GM19351 (cell line): ENCODE results near the gene CPA1.

Source experiments
- ATAC-seq: cut with Tn5 transposase; IDR thresholded peaks from one replicate; pipeline ENCODE4 v1.9.1; 2021; ENCODE audit warnings: mild to moderate bottlenecking, moderate library complexity; ENCODE audit not compliant: unreplicated experiment

Gene CPA1

DNA sequence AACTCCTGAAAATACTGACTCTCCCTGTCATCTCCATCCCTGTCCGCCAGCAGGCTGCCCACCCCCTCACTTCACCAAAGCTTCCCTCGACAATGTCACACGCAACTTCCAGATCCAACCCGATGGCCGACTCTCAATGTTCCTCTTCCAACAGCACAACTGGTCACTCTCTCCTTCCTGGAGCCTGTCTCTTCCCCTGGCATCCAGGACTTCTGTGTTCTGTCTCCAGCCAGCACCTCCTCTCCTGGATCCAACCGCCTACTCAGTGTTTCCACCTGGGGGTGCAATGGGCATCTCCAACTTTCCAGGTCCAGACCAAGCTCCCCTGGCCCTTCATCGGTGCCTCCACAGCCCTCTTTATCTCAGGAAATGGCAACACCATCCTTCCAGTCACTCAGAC lies 27.1 kb upstream of the CPA1 start:
- no peak for ATAC-seq

DNA sequence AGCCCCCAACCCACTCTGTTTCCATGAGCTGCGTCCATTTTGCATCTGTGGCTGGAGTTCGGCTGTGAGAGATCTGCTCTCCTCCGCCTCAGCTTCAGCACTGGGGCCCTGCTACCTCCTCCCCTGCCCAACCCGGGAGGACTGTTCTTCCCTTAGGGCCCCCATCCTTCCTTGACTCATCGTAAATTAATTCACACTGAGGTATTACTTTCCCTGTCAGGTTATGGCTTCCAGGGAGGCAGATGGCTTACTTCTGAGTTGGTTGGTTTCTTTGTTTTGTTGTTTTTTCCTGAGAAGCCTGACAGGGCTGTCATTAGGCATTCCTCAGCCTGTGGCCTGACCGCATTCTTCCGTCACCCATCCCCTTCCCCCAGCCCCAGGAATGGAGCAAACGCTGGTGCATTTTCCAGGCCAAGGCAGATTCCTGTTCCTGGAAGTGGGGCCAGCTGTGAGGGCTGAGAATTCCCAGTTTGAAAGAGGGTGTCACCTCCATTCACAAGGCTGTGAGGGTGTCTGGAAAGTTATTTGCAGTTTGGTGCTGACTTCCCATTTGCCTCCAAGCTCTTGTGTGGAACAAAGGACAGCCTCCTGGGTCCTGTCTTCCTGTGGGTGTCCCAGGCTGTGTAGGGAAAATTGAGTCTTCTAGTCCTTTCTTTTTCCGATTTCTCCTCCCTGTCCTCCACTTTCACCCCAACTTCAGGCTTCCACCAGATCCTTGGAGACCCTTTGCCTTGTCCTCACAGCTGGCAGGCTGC lies 24.0 kb upstream of the CPA1 start:
- ATAC-seq = no peak

DNA sequence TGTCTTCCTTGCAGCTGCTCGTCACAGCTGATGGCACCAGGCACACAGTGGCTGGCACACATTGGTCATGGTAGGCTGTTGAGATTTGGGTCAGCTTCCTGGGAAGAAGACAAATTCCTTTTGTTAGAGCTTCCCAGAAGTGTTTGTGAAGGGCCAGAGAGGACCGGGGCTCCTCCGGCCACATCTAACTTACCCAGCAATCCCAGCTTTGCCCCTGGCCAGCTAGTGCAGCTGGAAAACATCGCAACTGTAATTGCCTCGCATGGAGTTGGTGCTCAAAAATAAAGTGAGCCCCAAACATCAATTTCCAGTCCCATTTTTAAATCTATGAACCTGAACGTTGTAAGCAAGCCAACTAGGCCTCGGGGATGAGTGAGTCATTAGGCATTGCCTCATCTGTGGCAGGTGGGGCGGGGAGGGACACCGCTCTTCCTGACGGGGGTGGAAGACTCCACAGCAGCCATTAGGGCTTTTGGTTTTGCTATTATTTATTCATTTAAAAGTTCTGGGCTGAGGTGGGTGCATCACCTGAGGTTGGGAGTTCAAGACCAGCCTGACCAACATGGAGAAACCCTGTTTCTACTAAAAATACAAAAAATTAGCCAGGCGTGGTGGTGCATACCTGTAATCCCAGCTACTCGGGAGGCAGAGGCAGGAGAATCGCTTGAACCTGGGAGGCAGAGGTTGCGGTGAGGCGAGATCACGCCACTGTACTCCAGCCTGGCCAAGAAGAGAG lies 23.2 kb upstream of the CPA1 start:
- ATAC-seq = no peak

DNA sequence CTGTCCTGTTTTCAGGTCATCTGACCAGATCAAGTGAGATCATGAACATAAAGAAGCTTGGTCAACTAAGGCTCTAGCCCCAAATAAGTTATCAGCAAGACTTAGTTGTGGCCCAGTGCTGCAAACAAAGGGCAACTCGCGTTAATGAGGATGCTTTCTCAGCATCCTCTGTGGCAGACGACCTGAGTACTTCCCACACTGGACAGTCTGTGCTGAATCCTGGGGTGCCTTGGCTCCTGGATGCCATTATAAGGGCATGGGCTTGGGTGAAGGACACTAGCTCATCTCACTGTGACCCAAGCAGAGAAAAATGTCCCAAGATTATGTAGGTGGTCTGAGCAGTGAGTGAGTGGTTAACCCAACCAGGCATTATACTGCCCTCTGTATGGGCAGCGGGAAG lies 21.8 kb upstream of the CPA1 start:
- ATAC-seq = no peak

DNA sequence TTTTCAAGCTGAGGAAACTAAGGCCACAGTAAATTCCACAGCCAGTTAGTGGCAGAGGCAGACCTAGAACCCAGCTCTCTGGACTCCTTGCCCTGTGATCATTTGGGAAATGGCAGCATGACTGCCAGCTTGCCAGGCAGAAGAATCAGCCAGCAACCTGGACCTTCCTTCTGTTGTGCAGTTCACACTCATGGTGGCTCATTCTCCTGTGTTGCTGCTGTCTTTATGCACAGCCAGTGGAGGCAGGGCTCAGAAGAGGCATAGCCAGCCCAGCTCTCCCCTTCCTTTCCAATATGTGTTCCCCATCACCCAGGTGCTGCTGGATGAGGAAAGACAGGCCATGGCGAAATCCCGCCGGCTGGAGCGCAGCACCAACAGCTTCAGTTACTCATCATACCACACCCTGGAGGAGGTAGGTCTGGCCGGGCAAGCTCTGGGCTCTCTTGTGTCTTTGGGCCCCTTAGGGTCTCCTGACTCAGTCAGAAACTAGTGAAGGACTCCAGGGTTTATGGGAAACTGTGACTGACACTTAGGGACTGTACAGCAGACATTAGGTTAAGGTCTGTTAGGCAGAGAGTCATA lies 20.9 kb upstream of the CPA1 start:
- ATAC-seq = no peak

DNA sequence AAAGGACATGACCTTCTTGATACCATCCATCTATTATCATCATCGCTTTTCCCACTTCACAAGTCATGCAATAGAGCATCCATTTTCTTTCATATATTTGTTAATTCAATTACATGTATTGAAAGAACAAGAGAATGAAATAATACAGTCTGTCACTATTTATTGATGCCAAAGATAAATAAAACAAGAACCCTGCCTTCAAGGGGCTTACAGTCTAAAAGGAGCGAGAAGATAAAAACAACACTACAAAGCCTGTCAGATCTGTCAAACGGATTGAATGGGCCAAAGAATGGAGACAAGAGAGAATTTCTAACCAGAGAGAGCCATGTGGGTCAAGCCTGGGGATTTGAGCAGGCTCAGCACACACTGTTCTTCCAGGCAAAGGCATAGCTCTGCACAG lies 19.8 kb upstream of the CPA1 start:
- ATAC-seq = no peak

DNA sequence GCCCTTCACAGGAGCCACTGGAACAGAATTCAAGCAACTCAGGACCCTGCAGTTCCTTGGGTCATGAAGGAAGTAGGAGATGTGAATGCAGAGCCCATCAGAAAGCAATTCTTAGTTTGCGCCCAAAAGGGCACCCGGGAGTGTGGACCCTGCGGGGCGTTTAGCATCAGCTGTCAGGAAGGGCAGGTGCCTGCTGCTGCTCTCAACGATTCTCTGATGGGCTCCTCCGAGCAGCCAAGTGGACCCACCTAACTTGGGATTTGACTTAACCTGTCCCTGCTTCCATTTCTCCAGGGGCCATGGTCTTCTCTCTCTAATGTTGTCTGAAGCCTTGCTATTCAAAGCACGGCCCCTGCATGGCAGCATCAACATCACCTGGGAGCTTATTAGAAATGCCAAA lies 18.6 kb upstream of the CPA1 start:
- ATAC-seq = no peak

DNA sequence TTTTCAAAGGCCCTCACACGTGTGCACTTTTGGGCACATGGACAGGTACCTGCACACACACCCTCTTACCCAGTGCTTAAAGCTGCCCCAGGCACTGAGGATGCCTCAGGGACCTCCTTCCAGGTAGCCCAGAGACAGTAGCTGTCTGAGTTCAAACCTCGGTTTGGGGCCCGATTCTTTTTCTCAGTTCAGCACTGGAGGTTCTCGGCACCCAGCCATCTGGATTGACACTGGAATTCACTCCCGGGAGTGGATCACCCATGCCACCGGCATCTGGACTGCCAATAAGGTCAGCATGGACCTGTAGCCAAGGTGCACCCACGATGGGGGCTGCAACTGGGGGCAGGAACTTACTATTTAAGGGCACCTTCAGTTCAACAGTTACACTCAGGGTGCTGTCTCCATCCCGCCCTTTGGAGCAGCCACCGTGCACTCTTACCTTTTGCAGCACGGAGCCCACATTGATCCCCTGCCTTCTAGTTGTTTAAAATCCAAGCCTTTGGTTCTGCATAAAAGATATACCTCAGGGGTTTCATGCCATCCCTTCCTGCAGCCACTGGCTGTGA lies 18.0 kb upstream of the CPA1 start:
- ATAC-seq = no peak

DNA sequence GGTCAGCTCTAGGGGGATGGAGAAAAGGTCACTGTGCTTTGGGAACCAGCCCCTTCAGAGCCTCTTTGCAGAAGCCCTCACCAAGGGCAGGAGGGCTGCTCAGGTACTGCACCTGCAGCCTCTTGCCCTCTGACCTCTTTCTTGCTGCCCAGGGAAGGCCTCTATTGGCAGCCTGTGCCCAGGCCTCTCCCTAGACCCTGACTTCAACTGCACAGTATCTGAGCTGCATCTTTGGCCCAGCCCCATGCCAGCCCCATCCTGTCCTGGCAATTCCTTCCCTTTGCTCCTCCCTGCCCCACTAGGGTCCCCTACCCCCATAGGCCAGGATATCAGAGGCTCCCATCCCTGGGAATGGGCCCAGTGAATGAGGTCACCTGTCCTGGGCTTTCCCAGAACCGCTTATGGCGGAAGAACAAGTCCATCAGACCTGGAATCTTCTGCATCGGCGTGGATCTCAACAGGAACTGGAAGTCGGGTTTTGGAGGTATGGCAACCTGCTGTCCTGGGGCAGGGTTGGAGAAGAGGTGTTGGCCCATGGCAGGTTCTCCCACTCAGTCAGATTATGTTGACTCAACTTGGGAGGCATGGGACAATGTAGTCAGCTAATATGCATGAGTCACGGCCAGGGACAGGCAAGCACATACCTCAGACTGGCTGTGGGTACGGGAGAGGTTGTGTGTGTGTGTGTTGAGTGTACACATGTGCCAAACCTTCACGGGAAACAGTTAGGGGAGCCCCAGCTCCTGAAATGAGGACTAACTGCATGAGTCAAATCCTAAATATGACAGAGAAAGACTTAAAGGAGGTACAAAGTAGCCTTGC lies 17.1 kb upstream of the CPA1 start:
- peak; percentile 33 for ATAC-seq

DNA sequence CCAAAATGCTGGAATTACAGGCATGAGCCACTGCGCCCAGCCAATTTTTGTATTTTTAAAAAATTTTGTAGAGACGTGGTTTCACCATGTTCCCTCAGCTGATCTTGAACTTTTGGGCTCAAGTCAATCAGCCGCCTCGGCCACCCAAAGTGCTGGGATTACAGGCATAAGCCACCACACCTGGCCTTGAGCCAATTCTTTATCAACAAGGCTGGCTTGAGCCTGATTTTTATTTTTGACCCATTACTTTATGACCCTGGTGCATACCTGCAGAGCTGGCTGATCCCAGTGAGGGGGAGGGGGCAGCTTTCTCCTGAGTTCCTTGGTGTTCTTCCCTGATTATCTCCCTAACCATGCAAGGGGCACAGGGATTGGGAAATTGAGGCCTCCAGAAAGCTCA lies 15.8 kb upstream of the CPA1 start:
- no peak for ATAC-seq

DNA sequence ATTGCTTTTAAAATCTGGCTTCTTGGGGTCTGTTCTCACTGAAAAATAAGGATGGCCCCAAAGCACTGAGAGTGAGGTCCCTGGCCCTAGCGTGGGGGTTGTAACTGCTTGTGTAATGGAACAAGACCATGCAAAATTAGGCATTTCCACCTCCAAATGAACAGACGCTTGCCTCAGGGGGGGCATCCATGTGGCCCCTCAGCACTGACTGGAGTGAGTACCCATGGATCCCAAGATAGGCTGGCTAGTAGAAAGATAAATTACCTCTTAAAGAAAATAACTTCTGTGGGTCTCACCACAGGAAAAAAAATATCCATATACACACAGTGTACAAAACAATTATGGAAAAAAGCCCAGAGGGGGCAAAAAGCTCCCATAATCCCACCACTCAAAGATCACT lies 15.2 kb upstream of the CPA1 start:
- ATAC-seq = no peak

DNA sequence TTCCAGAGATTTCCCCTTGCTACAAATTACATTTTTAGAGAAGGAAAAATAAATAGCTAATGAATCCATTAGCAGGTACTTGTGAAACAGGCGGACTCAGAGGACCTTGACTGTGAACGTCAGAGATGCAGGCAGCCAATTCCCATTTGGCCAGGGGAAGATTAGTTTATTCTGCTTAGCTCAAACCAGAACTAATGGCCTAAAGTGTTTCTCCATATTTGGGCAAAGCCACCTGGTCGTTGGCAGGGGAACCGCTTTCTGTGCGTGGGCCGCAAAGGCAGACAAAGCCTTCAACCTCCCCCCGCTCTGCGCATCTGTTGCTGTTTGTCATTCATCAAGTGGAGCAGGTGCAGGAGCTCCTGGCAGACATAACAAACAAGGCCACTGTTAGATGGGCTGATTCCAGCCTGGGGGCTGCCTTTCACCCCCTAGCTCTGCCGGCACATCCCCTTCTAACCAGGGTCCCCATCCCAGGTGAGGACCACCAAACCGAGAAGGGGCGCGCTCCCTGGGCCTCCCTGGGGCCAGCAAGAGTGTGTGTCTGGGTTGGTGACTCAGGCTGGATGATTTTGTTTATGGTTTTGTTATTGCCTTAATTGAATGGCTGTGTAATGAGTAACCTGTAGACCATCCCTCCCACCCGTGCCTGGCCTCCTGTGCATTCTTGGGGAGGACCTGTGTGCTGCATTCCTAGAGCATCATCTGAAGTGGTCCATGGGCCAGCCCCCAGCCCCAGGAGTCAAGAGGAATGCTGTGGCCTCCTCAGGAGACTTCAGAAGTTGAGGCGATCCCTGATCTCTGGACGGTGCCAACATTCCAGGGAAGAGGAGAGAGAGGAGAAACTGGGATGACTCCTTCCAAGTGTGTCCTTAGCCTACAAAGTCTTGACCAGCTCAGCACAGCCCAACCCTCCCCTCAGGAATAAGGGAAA lies 14.5 kb upstream of the CPA1 start:
- peak; percentile 84 for ATAC-seq

DNA sequence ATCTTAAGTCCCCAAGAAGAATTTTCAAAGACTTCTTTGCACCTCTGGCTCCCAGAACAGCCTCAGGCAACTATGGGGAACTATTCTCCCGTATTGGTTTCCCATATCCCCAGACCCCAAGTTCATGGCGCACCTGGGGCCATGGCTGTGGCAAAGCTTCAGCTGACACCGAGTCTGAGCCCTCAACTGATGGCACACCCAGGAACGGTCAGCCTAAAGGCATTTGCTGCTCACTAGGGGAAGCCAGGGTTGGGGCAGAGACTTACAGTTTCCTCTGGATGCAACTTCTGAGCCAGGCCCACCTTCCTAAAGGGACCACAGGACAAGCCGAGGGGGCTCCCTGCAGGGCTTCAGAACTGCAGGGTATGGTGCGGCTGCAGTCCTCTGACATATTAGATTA lies 13.7 kb upstream of the CPA1 start:
- no peak for ATAC-seq

DNA sequence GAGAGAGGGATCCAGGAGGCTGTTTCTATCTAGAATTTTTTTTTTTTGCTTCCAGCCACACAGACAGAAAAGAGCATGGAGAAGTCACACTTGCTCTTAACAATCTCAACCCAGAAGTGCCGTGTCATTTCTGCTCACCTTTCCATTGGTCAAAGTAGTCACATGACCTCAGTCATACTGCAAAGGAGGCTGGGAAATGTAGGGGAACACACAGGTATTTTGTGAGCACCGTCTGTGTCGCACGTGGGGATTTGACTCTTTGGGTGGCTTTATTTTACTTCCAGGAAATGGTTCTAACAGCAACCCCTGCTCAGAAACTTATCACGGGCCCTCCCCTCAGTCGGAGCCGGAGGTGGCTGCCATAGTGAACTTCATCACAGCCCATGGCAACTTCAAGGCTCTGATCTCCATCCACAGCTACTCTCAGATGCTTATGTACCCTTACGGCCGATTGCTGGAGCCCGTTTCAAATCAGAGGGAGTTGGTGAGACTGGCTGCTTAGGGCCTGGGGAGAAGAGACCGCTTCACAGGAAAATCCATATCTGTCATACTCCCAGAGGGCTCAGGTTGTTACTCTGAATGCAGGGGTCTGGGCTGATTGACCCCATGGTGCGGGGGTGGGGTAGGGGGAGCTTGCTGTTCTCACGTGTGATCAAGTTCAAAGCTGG lies 13.1 kb upstream of the CPA1 start:
- ATAC-seq = no peak

DNA sequence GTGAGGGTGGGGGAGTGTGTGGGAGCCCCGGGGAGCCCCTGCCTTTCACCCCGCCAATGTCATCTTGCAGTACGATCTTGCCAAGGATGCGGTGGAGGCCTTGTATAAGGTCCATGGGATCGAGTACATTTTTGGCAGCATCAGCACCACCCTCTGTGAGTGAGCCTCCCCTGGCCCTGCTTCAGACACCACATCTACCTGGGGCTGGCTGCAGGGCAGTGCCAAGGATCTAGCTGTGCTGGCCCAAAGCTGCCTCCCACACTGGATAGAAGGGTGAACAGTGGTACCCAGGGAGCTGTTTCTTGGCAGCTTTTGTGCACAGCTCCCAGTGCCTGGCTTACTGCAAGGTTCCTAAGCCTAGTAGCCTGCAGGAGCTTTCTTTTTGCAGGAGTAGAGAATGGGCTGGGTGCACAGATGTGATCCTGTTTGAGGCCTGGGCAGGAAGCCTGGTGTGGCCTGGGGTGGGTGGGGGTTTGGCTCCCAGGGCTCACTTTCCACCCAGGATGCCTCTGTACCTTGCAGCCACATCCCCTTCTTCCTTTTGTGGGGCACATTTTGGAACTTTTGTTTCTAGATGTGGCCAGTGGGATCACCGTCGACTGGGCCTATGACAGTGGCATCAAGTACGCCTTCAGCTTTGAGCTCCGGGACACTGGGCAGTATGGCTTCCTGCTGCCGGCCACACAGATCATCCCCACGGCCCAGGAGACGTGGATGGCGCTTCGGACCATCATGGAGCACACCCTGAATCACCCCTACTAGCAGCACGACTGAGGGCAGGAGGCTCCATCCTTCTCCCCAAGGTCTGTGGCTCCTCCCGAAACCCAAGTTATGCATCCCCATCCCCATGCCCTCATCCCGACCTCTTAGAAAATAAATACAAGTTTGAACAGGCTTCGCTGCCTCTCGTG lies 12.2 kb upstream of the CPA1 start:
- ATAC-seq = no peak

DNA sequence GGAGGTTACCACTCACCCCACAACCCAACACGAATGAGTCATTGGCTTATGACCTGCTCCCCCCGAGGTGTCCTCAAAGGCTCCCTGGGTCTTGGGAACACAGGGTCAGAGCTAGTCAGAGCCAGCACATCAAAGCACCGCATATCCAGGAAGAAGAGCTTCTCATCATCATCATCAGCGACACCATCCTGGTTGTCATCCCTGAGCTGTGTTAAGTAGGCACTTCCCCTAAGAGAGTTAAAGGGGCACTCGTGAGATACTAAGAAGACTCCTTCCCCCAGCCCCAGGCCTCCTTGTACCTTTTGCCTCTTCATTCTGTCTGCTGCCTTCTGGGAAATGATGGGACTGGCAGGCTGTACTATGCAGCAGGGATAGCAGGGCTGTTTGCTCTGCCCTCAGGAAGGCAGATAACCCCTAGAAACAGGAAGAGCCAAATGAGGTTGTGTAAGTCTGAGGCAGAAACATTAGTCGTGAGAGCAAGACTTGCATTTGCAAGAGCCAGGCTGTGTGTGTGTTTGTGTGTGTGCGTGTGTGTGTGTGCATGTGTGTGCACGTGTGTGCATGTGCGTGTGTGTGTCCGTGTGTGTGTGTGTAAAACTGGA lies 11.1 kb upstream of the CPA1 start:
- no peak for ATAC-seq

DNA sequence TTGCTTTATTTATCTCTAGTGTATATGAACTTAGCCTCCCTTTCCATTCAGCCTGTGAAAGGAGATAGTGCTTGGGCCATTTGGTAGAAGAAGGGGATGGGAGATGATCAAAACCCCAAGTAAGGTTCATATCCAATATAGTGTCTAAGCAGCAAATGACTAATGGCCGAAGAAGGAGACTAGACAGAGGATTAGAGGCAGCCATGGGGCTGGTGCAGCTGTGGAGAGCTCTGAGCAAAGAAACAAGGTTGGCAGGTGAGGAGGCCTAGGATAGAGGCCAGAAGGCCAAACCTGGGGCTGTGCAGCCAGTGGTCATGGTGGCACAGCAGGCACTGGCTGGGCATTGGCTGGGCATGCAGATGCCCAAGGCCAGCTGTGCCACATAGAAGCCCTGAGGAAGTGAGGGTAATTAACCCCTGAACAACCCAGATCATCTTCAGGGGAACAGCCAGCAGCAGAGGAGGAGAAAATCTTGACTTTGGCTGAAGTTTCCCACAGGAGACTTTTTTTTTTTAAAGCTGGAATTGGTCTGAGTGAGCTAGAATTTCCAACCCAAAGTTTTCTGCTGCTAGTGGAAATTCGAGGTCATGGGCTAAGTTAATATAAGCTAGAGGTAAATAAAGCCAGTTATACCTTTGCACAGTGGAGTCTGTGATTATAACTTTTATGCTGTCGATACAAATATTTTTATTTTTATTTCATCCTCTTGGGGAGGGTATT lies 10.3 kb upstream of the CPA1 start:
- no peak for ATAC-seq
